ENCODE data around the gene PTGES. TPM values are rescaled to one million over a fixed set of nuclear protein-coding genes. Genes with fewer than 3 reads are reported as not detected.

PTGES gene
- total RNA-seq, 1 donor from 2014 or later = 4.8 TPM

GRCh38 chr9:129728744-129729143 is 24.1 kb downstream of the PTGES start:
- no peak for DNase-seq (ENCODE audit: missing footprints)

GRCh38 chr9:129726322-129727160 is 26.3 kb downstream of the PTGES start:
- ATAC-seq (peak; percentile 92), DNase-seq (ENCODE audit: missing footprints) (peak; percentile 85)
- intact Hi-C loops (cut with DNase I) = loop anchor here (2.0 kb wide), 1 partner anchor 56 kb away; no protein-coding TSS in a partner anchor

More at GRCh38 chr9:129728744-129729143, 24.1 kb downstream of the PTGES start:
- intact Hi-C loops (cut with DNase I) = no loop called here
- ATAC-seq = no peak

GRCh38 chr9:129725795-129726251 is 27.0 kb downstream of the PTGES start:
- intact Hi-C loops (cut with DNase I) = loop anchor here (2.0 kb wide), 1 partner anchor 57 kb away; no protein-coding TSS in a partner anchor
- DNase-seq (ENCODE audit: missing footprints) (no peak), ATAC-seq (no peak)

- DNase-seq (ENCODE audit: missing footprints) (peak; percentile 49), ATAC-seq (no peak)
- intact Hi-C loops (cut with DNase I) = no loop called here
These were observed 28.2 kb downstream of the PTGES start for GRCh38 chr9:129724456-129725190.

GRCh38 chr9:129722913-129723312 is 29.9 kb downstream of the PTGES start:
- intact Hi-C loops (cut with DNase I) = no loop called here
- ATAC-seq (no peak), DNase-seq (ENCODE audit: missing footprints) (no peak)

GRCh38 chr9:129720865-129721545 is 31.8 kb downstream of the PTGES start:
- intact Hi-C loops (cut with DNase I) = no loop called here
- no peak for ATAC-seq
- peak; percentile 59 for DNase-seq (ENCODE audit: missing footprints)

- intact Hi-C loops (cut with DNase I) = no loop called here
- peak; percentile 30 for DNase-seq (ENCODE audit: missing footprints)
- no peak for ATAC-seq
These were observed 32.5 kb downstream of the PTGES start for GRCh38 chr9:129720181-129720864.

- ATAC-seq (no peak), DNase-seq (ENCODE audit: missing footprints) (peak; percentile 51)
- intact Hi-C loops (cut with DNase I) = no loop called here
These were observed 33.7 kb downstream of the PTGES start for GRCh38 chr9:129719135-129719534.

GRCh38 chr9:129718647-129719046 is 34.2 kb downstream of the PTGES start:
- DNase-seq (ENCODE audit: missing footprints) (peak; percentile 9), ATAC-seq (no peak)
- intact Hi-C loops (cut with DNase I) = no loop called here

- ATAC-seq (no peak), DNase-seq (ENCODE audit: missing footprints) (peak; percentile 22)
- intact Hi-C loops (cut with DNase I) = no loop called here
These were observed 34.9 kb downstream of the PTGES start for GRCh38 chr9:129717991-129718390.

- DNase-seq (ENCODE audit: missing footprints) = no peak
- intact Hi-C loops (cut with DNase I) = no loop called here
- no peak for ATAC-seq
These were observed 36.8 kb downstream of the PTGES start for GRCh38 chr9:129716091-129716490.

GRCh38 chr9:129714511-129715061 is 38.3 kb downstream of the PTGES start:
- no peak for ATAC-seq
- DNase-seq (ENCODE audit: missing footprints) = no peak
- intact Hi-C loops (cut with DNase I) = no loop called here

GRCh38 chr9:129713402-129713679 is 39.5 kb downstream of the PTGES start:
- intact Hi-C loops (cut with DNase I) = no loop called here
- ATAC-seq = no peak
- DNase-seq (ENCODE audit: missing footprints) = no peak

- ATAC-seq (no peak), DNase-seq (ENCODE audit: missing footprints) (peak; percentile 21)
- intact Hi-C loops (cut with DNase I) = no loop called here
These were observed 40.0 kb downstream of the PTGES start for GRCh38 chr9:129712634-129713401.

- DNase-seq (ENCODE audit: missing footprints) (peak; percentile 32), ATAC-seq (no peak)
- intact Hi-C loops (cut with DNase I) = no loop called here
These were observed 42.7 kb downstream of the PTGES start for GRCh38 chr9:129710169-129710453.

GRCh38 chr9:129709438-129710168 is 43.2 kb downstream of the PTGES start:
- intact Hi-C loops (cut with DNase I) = no loop called here
- no peak for ATAC-seq
- peak; percentile 56 for DNase-seq (ENCODE audit: missing footprints)

GRCh38 chr9:129708793-129709192 is 44.0 kb downstream of the PTGES start:
- DNase-seq (ENCODE audit: missing footprints) (no peak), ATAC-seq (no peak)
- intact Hi-C loops (cut with DNase I) = no loop called here

GRCh38 chr9:129704807-129705206 is 48.0 kb downstream of the PTGES start:
- DNase-seq (ENCODE audit: missing footprints) = no peak
- intact Hi-C loops (cut with DNase I) = no loop called here

More at GRCh38 chr9:129704807-129705206, 48.0 kb downstream of the PTGES start:
- no peak for ATAC-seq

Measured in Right ventricle myocardium inferior (tissue), 1 donor.